Upper lobe of left lung (tissue), 6 donors: ENCODE data around the gene TRPM2. TPM values are rescaled to one million over a fixed set of nuclear protein-coding genes. Genes with fewer than 3 reads are reported as not detected.
A peak's percentile ranks its signal among the peaks of the same experiment; 100 is the strongest.

Experiments
- ATAC-seq, 2 donors: fragments of 200-7000 bp; cut with Tn5 transposase; one replicate each; pipeline ENCODE4 v1.9.1; 2022; ENCODE audit warnings: mild to moderate bottlenecking in 2 of 2, moderate library complexity in 2 of 2; ENCODE audit not compliant: low FRiP score in 2 of 2
- DNase-seq, 2 donors: peaks; one replicate each; pipeline ENCODE4 v3.0.0-alpha.2; 2019 to 2020
- H3K27ac ChIP-seq, 4 donors: fragments of 200-600 bp; sonication (generic); one replicate each; pipeline ENCODE4 v1.5.1; 2016 to 2019
- H3K27me3 ChIP-seq, 4 donors: fragments of 200-600 bp; sonication (generic); one replicate each; pipeline ENCODE4 v1.5.1; 2017 to 2019
- H3K36me3 ChIP-seq, 4 donors: fragments of 200-600 bp; sonication (generic); one replicate each; pipeline ENCODE4 v1.5.1; 2016 to 2019
- H3K4me1 ChIP-seq, 4 donors: fragments of 200-600 bp; sonication (generic); one replicate each; pipeline ENCODE4 v1.5.1; 2018 to 2019
- H3K4me3 ChIP-seq, 4 donors: fragments of 200-600 bp; sonication (generic); one replicate each; pipeline ENCODE4 v1.5.1; 2017 to 2019; ENCODE audit warnings: mild to moderate bottlenecking in 2 of 4, moderate library complexity in 1 of 4
- H3K9me3 ChIP-seq, 4 donors: fragments of 200-600 bp; sonication (generic); one replicate each; pipeline ENCODE4 v1.5.1; 2018 to 2019
- EP300 ChIP-seq, 4 donors: sonication (generic); formaldehyde crosslinking; IDR thresholded peaks; one replicate each; pipeline ENCODE4 v1.5.1; 2017; ENCODE audit warnings: antibody characterized with exemption in 4 of 4, control low read depth in 2 of 4
- POLR2A ChIP-seq, 4 donors: fragments of 450-650 bp; IDR thresholded peaks; one replicate each; pipeline ENCODE4 v1.5.1; 2016 to 2017; ENCODE audit warnings: antibody characterized with exemption in 4 of 4, mild to moderate bottlenecking in 2 of 4
- POLR2AphosphoS5 ChIP-seq, 2 donors: sonication (generic); formaldehyde crosslinking; IDR thresholded peaks; one replicate each; pipeline ENCODE4 v1.5.1; 2017; ENCODE audit warnings: antibody characterized with exemption in 2 of 2
- WGBS, 2 donors: methylation state at CpG; one replicate each; pipeline ENCODE4 v1.1.5; 2017 to 2018; 5-methylcytosine and 5-hydroxymethylcytosine counted together
- total RNA-seq, 6 donors: library from RNA; depleted of rRNA in 4 of 6; stranded (reverse); fragments of >200 nt in 4 of 6; gene quantifications; one replicate each; pipeline versions ENCODE4 v1.1.0 to v1.2.1, GENCODE V29; 2016 to 2021
- TF ChIP-seq, protein P1 (sequence below), 6 experiments: fragments of 450-650 bp in 4 of 6; fragments of 200-600 bp in 2 of 6; sonication (generic) in 2 of 6; IDR thresholded peaks; one replicate each; pipeline ENCODE4 v1.5.1; 2016 to 2019; ENCODE audit warnings: antibody characterized with exemption in 6 of 6
- donor health status: DM: no; HTN: no; CAD: no; lungs with moderate emphysema.
- donor health status: DM: no; HTN: yes; CAD: no; lungs with severe emphysema.

Gene TRPM2
- total RNA-seq, 6 donors from 2014 or later = 2.2 to 37.7 (median 12.7) TPM

DNA sequence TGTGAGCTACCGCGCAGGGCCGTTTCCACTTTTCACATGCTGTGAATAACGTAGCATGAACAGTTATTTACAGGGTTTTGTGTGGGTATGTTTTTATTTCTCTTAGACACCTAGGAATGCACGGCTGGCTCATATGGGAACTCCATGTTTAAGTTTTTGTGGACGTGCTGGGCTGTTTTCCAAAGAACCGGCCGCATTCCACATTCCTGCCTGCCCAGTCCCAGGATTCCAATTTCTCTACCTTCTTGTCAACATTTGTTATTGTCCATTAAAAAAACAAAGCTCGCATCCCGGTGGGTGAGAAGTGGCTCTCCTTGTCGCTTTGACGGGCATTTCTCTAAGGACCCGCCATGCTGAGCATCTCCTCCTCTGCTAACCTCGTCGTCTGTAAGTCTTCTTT is 54.8 kb downstream of the TRPM2 start:
- H3K27ac ChIP-seq = no peak overlapping the region
- H3K4me1 ChIP-seq = no peaks in the 10 kb centered on the region
- no peaks in the 10 kb centered on the region for H3K9me3 ChIP-seq
- no peak overlapping the region for H3K4me3 ChIP-seq
- no peaks in the 10 kb centered on the region for H3K27me3 ChIP-seq
- ATAC-seq = no peak
- WGBS, 2 donors = 87 to 91% methylated on average over 15 of the region's 15 CpGs
- peaks cover 0 to 9% (median 0%) of the 10 kb centered on the region in 4 donors for H3K36me3 ChIP-seq
- no peak for TF ChIP-seq POLR2A (IDR thresholded peaks at IDR 0.05)
- TF ChIP-seq POLR2AphosphoS5 (IDR thresholded peaks at IDR 0.05) = no peak
- TF ChIP-seq EP300 (IDR thresholded peaks at IDR 0.05) = no peak
- TF ChIP-seq, protein P1, sequence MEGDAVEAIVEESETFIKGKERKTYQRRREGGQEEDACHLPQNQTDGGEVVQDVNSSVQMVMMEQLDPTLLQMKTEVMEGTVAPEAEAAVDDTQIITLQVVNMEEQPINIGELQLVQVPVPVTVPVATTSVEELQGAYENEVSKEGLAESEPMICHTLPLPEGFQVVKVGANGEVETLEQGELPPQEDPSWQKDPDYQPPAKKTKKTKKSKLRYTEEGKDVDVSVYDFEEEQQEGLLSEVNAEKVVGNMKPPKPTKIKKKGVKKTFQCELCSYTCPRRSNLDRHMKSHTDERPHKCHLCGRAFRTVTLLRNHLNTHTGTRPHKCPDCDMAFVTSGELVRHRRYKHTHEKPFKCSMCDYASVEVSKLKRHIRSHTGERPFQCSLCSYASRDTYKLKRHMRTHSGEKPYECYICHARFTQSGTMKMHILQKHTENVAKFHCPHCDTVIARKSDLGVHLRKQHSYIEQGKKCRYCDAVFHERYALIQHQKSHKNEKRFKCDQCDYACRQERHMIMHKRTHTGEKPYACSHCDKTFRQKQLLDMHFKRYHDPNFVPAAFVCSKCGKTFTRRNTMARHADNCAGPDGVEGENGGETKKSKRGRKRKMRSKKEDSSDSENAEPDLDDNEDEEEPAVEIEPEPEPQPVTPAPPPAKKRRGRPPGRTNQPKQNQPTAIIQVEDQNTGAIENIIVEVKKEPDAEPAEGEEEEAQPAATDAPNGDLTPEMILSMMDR (IDR thresholded peaks at IDR 0.05) = no peak
- DNase-seq = no peak

DNA sequence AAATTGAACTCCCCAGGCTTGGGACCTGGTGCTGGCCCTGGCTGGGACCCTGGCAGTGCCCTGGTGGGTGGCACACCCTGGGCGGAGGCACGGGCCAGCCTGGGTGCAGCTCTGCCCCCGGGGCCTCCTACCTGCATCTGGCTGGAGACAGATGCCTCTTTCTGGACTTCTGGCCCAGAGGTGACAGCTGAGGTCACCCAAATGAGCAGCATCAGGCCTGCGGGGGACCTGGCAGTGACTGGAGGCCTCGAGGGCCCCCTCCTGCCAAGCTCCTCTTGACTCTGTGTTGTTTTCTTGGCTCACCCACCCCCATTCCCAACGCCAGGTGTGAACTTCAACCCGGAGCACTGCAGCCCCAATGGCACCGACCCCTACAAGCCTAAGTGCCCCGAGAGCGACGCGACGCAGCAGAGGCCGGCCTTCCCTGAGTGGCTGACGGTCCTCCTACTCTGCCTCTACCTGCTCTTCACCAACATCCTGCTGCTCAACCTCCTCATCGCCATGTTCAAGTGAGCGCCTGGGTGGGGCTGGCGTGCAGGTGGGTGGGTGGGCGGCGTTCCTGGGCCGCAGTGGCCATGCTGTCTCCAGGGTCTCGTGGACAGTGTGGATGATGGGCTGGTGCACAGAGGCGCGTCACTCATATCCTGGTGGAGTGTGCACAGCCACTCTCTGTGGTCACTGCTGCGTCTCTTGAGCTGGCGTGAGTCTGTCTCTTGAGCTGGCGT is 60.3 kb downstream of the TRPM2 start:
- no peaks in the 10 kb centered on the region for H3K27me3 ChIP-seq
- TF ChIP-seq EP300 (IDR thresholded peaks at IDR 0.05) (no peak), POLR2A (IDR thresholded peaks at IDR 0.05) (no peak), POLR2AphosphoS5 (IDR thresholded peaks at IDR 0.05) (no peak)
- TF ChIP-seq, protein P1 (IDR thresholded peaks at IDR 0.05) = no peak
- no peaks in the 10 kb centered on the region for H3K4me1 ChIP-seq
- ATAC-seq = peak in 1 of 2 donors; percentile 49
- peaks cover 0 to 14% (median 0%) of the 10 kb centered on the region in 4 donors for H3K36me3 ChIP-seq
- 89 to 91% methylated on average over 7 to 25 of the region's 27 CpGs for WGBS, 2 donors
- no peaks in the 10 kb centered on the region for H3K9me3 ChIP-seq
- H3K4me3 ChIP-seq = no peak overlapping the region
- no peak overlapping the region for H3K27ac ChIP-seq
- DNase-seq = peak in 1 of 2 donors; percentile 57

- H3K4me3 ChIP-seq = no peak overlapping the region
- no peaks in the 10 kb centered on the region for H3K27me3 ChIP-seq
- 87% methylated on average over 15 to 28 of the region's 30 CpGs for WGBS, 2 donors
- H3K36me3 ChIP-seq = peaks cover 0 to 15% (median 1%) of the 10 kb centered on the region in 4 donors
- TF ChIP-seq EP300 (IDR thresholded peaks at IDR 0.05) = no peak
- no peak for TF ChIP-seq POLR2A (IDR thresholded peaks at IDR 0.05)
- no peak for TF ChIP-seq POLR2AphosphoS5 (IDR thresholded peaks at IDR 0.05)
- TF ChIP-seq, protein P1 (IDR thresholded peaks at IDR 0.05) = no peak
- ATAC-seq = no peak
- peak in 1 of 2 donors; percentile 50 for DNase-seq
- no peaks in the 10 kb centered on the region for H3K4me1 ChIP-seq
- H3K27ac ChIP-seq = no peak overlapping the region
- no peaks in the 10 kb centered on the region for H3K9me3 ChIP-seq
Measured at GRCh38 chr21:44414291-44415072, 61.1 kb downstream of the TRPM2 start.

DNA sequence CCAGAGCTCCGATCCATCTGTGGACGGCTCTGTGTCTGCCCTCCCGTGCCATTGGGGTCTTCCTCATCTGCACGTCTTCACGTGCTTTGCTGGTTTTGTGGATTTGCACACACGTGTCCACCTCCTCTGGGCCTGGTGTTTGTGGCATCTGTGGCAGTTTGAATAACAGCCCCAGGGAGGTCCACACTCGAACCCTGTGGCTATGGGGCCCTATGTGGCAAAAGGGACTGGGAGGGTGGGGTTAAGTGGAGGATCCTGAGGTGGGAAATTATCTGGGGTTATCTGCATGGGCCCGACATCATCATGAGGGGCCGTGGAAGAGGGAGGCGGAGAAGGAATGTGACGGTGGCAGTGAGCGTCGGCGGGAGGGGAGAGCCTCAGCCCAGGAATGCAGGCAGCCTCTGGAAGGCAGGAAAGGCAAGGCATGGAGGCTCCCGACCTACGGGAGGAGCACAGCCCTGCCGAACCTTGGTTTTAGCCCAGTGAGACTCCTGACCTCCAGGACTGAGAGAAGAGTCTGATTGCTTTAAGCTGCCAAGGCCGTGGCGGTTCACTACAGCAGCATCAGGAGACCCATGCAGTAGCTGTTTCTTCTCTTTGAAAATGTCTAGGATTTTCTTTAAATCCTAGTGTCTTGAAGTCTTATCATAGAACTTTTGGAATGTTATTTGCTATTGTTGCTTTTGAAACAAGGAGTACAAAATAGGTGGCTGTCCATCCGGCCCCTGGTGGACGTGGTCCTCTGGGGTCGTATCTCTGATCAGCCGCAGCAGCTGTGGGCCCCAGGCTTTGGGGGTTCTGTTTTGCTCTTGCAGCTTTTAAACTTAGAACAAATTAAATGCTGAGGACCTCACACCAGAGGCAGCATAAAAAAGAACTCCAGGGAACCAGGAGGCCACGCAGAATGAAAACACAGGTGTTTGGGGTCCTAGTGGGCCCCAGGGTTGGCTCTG is 61.9 kb downstream of the TRPM2 start:
- Histone ChIP-seq H3K9me3 (no peaks in the 10 kb centered on the region), H3K27ac (no peak overlapping the region), H3K27me3 (no peaks in the 10 kb centered on the region), H3K4me1 (no peaks in the 10 kb centered on the region), H3K36me3 (peaks cover 0 to 15% (median 1%) of the 10 kb centered on the region in 4 donors), H3K4me3 (no peak overlapping the region)
- DNase-seq (no peak), ATAC-seq (no peak)
- 55 to 68% methylated on average over 21 to 24 of the region's 24 CpGs for WGBS, 2 donors
- no peak for TF ChIP-seq POLR2AphosphoS5 (IDR thresholded peaks at IDR 0.05)
